Type B pancreatic cell (in vitro differentiated cells): ENCODE results near the gene GMPPB. TPM values are rescaled to one million over a fixed set of nuclear protein-coding genes. Genes with fewer than 3 reads are reported as not detected.

ENCODE experiments used
- DNase-seq: peaks from one replicate; pipeline ENCODE4 v3.0.0; 2021; ENCODE audit warnings: mixed read lengths; ENCODE audit not compliant: unreplicated experiment; ENCODE audit errors: extremely low spot score
- H3K27ac Mint-ChIP-seq: 2 replicates; pipeline ENCODE4 v1.8.0; 2021; ENCODE audit warnings: mild to moderate bottlenecking, mixed read lengths
- H3K27me3 Mint-ChIP-seq: 2 replicates; pipeline ENCODE4 v1.8.0; 2021; ENCODE audit warnings: mixed read lengths
- H3K36me3 Mint-ChIP-seq: 2 replicates; pipeline ENCODE4 v1.8.0; 2021; ENCODE audit warnings: mixed read lengths
- H3K4me1 Mint-ChIP-seq: one replicate; pipeline ENCODE4 v1.8.0; 2021; ENCODE audit warnings: mixed read lengths; ENCODE audit not compliant: unreplicated experiment
- H3K4me3 Mint-ChIP-seq: 2 replicates; pipeline ENCODE4 v1.8.0; 2021; ENCODE audit warnings: mild to moderate bottlenecking, mixed read lengths
- H3K9me3 Mint-ChIP-seq: 2 replicates; pipeline ENCODE4 v1.8.0; 2021; ENCODE audit warnings: mixed read lengths
- long read RNA-seq: library from polyadenylated mRNA; unstranded; transcript quantifications from one replicate; pipeline ENCODE4 v2.0.0, GENCODE V29; 2020
- total RNA-seq: library from RNA; stranded (reverse); gene quantifications from 2 replicates; pipeline ENCODE4 v1.2.1, GENCODE V29; 2021; ENCODE audit warnings: low replicate concordance
- TF ChIP-seq, protein P1 (sequence below): fragments of 200-600 bp; sonication (generic); conservative IDR thresholded peaks from 2 replicates; pipeline ENCODE4 v1.5.0; 2021; ENCODE audit warnings: antibody characterized with exemption, mild to moderate bottlenecking

GMPPB gene
- total RNA-seq = 41.9 and 50.4 TPM in 2 replicates
- long read RNA-seq, transcript GMPPB-202 (9 exons, 1,582 nt) = major isoform, 6 of 10 reads
- long read RNA-seq, partial matches to known transcripts = 3 of 10 reads
- long read RNA-seq, other reads (novel, unspliced or antisense) = 1 of 10 reads

DNA sequence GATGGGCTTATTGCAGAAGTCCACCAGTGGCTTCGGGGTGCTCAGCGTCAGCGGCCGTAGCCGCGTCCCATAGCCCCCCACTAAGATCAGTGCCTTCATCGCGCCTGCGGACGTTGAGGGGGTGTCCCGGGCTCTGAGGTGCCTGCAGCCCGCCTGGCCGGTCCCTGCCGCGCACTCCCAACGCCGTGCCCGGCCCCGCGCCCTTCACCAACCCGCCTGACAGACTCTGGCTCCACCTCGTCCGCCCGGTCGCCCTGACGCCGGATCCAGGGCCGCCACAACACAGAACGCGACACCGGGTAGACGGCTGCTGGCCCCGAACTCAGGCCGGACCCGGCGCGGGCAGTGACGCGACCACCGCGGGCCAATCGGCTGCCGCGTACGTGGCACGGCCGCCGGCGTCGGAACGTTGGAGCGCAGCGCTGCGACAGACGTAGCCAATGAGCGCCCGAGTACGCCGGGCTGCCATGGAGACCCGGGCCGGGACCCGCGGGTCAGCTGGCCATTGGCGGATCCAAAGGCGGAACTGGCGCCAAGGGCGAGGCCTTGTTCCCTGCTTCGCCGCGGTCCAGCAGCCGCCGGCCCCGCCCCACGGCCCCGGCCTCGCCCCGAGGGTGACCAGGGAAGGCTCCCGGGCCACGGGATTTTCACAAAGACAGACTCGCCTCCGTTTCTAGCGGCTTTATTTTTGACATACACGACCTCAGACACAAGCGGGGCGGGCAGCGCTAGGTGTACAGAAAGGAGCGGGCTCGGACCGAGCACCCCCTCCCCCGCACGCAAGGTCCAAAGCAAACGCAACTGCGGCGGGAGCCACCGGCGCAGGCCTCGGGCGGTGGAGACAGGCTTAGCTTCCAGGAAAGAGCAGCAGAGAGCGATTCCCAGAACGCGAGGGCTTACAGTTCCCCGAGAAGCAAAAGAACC, at the start of gene GMPPB:
GMPPB (minus strand) TSS at position 324 of the 924 bp plus-strand sequence; CDS start at position 99, 225 bp downstream.
- Mint-ChIP-seq H3K4me3 (peak within 1 kb of the TSS; percentile 95), H3K27me3 (no peaks in the 10 kb centered on the region)

DNA sequence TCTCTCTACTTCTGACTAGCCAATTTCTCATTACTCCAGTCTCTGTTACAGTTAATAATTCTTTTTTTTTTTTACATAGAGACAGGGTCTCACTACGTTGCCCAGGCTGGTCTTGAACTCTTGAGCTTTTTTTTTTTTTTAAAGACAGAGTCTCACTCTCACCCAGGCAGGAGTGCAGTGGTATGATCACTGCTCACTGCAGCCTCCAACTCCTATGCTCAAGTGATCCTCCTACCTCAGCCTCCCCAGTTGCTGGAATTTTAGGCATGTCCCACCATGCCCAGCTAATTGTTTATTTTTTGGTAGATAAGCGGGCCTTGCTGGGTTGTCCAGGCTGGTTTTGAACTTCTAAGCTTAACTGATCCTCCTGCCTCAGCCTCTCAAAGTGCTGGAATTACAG, 49.0 kb upstream of the GMPPB start:
- no peak overlapping the region for H3K4me3 Mint-ChIP-seq
- no peaks in the 10 kb centered on the region for H3K9me3 Mint-ChIP-seq
- no peak overlapping the region for H3K27ac Mint-ChIP-seq
- no peaks in the 10 kb centered on the region for H3K4me1 Mint-ChIP-seq
- TF ChIP-seq, protein P1, sequence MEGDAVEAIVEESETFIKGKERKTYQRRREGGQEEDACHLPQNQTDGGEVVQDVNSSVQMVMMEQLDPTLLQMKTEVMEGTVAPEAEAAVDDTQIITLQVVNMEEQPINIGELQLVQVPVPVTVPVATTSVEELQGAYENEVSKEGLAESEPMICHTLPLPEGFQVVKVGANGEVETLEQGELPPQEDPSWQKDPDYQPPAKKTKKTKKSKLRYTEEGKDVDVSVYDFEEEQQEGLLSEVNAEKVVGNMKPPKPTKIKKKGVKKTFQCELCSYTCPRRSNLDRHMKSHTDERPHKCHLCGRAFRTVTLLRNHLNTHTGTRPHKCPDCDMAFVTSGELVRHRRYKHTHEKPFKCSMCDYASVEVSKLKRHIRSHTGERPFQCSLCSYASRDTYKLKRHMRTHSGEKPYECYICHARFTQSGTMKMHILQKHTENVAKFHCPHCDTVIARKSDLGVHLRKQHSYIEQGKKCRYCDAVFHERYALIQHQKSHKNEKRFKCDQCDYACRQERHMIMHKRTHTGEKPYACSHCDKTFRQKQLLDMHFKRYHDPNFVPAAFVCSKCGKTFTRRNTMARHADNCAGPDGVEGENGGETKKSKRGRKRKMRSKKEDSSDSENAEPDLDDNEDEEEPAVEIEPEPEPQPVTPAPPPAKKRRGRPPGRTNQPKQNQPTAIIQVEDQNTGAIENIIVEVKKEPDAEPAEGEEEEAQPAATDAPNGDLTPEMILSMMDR = no peak
- no peak for DNase-seq
- peaks cover 3% of the 10 kb centered on the region for H3K36me3 Mint-ChIP-seq
- no peaks in the 10 kb centered on the region for H3K27me3 Mint-ChIP-seq

More for the DNA sequence above, at the start of gene GMPPB:
- H3K27ac Mint-ChIP-seq = peak within 1 kb of the TSS; percentile 98
- peak; percentile 98 for DNase-seq
- peaks cover 3% of the 10 kb centered on the region for H3K36me3 Mint-ChIP-seq
- peaks cover 9% of the 10 kb centered on the region for H3K4me1 Mint-ChIP-seq
- TF ChIP-seq, protein P1 = no peak
- H3K9me3 Mint-ChIP-seq = no peaks in the 10 kb centered on the region

DNA sequence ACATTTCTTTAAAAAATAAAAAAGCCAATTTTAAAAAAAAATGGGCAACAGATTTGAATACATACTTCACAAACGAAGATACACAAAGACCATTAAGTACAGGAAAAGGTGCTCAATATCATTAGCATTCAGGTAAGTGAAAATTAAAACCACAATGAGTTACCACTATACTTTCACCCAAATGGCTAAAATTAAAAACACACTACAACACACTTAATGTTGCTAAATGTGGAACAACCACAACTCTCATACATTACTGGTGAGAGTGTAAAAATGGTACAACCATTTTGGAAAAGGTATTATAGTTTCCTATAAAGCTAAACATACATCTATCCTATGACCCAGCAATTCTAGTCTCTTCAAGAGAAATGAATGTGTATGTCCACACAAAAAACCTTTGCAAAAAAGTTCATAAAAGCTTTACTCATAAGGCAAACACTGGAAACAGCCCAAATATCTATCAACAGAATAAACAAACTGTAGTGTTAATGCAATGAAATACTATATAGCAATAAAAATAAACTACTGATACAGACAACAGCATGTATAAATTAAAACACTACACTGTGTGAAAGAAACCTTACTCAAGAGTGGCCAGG, 47.7 kb upstream of the GMPPB start:
- no peaks in the 10 kb centered on the region for H3K9me3 Mint-ChIP-seq
- no peaks in the 10 kb centered on the region for H3K27me3 Mint-ChIP-seq
- DNase-seq = no peak
- no peak overlapping the region for H3K4me3 Mint-ChIP-seq
- H3K36me3 Mint-ChIP-seq = peaks cover 3% of the 10 kb centered on the region
- H3K4me1 Mint-ChIP-seq = no peaks in the 10 kb centered on the region
- H3K27ac Mint-ChIP-seq = no peak overlapping the region
- TF ChIP-seq, protein P1 = no peak

DNA sequence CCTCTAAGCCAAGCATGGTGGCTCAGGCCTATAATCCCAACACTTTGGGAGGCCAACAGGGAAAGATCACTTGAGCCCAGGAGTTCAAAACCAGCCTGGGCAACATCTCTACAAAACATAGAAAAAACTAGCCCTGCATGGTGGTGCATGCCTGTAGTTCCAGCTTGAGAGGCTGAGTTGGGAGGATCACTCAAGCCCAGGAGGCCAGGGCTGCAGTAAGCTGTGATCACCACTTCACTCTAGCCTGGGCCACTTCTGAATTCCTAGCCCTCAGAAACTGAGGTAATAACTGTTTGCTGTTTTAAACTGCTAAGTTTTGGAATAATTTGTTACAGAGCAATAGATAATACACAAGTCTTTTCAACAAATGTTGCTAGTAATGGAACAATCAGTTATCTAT, 46.2 kb upstream of the GMPPB start:
- no peak overlapping the region for H3K4me3 Mint-ChIP-seq
- H3K4me1 Mint-ChIP-seq = no peaks in the 10 kb centered on the region
- TF ChIP-seq, protein P1 = no peak
- H3K9me3 Mint-ChIP-seq = no peaks in the 10 kb centered on the region
- no peak overlapping the region for H3K27ac Mint-ChIP-seq
- DNase-seq = no peak
- no peaks in the 10 kb centered on the region for H3K27me3 Mint-ChIP-seq
- peaks cover 3% of the 10 kb centered on the region for H3K36me3 Mint-ChIP-seq

DNA sequence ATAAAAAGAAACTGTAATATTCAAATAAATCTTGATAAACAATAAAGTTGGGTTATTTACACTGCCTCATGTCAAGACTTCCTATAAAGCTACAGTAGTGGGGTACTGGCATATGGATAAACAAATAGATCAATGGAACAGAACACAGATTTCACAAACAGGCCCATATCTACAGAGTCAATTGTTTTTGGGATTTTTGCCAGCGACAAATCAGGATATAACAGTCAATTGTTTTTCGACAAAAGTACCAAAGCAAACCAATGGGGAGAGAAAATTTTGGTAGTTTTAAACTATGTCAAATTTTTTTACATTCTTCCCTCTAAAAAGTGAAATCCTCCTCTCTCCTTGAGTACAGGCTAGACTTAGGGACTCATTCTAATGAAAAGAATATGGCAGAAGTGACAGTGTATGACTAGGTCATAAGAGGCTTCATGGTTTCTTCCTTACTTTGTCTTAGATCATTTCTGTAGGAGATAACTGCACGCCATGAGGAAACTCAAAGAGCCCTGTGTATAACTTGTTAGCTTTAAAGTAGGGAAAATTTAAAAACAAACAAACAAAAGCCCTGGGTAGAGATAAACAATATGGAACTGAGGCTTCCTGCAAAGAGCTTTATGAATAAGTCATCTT, 45.6 kb upstream of the GMPPB start:
- Mint-ChIP-seq H3K4me3 (no peak overlapping the region), H3K9me3 (no peaks in the 10 kb centered on the region), H3K27me3 (no peaks in the 10 kb centered on the region), H3K27ac (no peak overlapping the region), H3K36me3 (no peaks in the 10 kb centered on the region), H3K4me1 (no peaks in the 10 kb centered on the region)
- no peak for DNase-seq
- TF ChIP-seq, protein P1 = no peak
